GM10266 (cell line): ENCODE data around the gene ECE1.

ENCODE experiments used
- DNase-seq: peaks from one replicate; pipeline ENCODE4 v3.0.0; 2012; ENCODE audit errors: extremely low spot score
- TF ChIP-seq, protein P1 (sequence below): IDR thresholded peaks from 2 replicates; pipeline ENCODE4 v1.5.1; 2012; ENCODE audit warnings: mild to moderate bottlenecking, low read depth; ENCODE audit not compliant: control insufficient read depth, insufficient read depth; ENCODE audit errors: missing control alignments

ECE1 gene

DNA sequence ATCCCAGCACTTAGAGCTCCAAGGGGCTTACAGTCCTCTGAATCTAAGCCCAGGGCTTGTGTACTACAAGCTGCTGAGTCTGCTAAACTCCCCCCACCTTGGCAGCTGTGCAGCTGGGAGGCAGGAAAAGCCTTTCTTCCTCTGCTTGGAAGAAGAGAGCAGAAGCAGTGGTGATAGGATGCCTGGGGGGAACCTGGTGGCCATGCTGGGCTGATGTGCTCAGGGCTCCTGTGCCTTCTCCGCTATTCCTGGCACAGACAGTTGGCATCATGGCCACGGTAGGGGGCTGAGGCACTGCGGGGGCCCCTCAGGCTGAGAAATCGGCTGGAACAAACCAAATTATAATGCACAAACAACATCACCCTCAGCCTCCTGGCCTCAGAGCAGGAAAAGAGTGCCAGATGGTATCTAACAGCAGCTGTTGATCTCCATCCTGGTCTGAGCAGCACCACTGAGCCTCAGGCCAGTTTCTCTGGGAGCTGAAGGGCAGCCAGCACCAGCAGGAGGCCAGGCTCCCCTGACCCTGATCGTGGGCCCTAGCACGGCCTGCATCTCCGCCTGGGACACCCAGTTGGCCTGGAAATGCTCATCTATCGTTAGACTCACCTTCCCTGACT is 35.8 kb downstream of the ECE1 start:
- DNase-seq: no peak
- TF ChIP-seq, protein P1, sequence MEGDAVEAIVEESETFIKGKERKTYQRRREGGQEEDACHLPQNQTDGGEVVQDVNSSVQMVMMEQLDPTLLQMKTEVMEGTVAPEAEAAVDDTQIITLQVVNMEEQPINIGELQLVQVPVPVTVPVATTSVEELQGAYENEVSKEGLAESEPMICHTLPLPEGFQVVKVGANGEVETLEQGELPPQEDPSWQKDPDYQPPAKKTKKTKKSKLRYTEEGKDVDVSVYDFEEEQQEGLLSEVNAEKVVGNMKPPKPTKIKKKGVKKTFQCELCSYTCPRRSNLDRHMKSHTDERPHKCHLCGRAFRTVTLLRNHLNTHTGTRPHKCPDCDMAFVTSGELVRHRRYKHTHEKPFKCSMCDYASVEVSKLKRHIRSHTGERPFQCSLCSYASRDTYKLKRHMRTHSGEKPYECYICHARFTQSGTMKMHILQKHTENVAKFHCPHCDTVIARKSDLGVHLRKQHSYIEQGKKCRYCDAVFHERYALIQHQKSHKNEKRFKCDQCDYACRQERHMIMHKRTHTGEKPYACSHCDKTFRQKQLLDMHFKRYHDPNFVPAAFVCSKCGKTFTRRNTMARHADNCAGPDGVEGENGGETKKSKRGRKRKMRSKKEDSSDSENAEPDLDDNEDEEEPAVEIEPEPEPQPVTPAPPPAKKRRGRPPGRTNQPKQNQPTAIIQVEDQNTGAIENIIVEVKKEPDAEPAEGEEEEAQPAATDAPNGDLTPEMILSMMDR: no peak

DNA sequence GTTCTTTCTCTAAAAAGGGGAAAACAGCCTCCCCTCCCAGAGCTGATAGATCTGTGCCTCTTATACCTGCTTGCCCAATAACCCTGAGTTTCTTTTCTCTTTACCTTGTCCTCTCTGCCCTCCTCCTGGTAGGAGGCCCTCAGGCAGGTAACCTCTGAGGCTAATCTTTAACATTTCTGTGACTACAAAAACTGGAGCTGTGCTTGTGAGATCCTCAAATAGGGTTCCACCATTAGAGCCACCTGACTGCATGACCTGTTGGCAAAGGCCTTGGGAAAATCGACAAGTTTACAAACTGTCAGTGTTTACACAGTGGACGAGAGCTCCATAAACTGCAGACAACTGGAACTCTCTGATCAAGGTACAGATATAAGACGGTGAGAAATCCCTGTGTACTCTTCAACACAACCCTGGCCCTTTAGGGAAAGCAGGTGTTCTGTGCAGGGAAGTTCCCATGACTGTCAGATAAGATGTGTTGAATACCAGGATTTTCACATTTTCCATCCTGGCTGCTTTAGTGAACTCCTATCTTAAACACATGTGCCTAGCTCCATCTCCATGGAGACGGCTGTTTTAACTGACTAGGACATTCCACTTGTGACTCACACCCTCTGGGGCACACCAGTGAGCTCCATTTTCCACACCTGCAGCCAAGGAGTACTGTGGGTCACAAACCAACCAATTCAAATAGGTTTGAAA is 38.3 kb downstream of the ECE1 start:
- TF ChIP-seq, protein P1: no peak
- no peak for DNase-seq

DNA sequence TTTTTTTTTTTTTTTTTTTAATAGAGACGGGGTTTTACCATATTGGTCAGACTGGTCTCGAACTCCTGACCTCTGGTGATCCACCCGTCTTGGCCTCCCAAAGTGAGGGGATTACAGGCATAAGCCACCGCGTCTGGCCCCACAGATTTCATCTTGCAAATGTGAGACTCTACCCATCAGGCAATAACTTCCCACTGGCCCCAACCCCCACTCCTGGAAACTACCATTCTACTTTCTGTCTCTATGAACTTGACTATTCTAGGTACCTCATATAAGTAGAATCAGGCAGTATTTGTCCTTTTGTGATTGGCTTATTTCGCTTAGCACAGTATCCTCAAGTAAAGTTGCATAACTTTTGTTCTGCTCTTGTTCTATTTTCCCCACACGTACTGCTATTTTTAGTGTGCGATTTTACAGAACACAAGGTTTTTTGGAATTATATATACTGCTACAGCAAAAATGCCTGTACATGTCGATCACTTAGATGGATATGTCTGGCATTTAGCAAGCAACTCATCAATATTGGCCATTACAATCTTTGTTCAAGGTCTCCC is 40.2 kb downstream of the ECE1 start:
- no peak for DNase-seq
- TF ChIP-seq, protein P1: no peak

DNA sequence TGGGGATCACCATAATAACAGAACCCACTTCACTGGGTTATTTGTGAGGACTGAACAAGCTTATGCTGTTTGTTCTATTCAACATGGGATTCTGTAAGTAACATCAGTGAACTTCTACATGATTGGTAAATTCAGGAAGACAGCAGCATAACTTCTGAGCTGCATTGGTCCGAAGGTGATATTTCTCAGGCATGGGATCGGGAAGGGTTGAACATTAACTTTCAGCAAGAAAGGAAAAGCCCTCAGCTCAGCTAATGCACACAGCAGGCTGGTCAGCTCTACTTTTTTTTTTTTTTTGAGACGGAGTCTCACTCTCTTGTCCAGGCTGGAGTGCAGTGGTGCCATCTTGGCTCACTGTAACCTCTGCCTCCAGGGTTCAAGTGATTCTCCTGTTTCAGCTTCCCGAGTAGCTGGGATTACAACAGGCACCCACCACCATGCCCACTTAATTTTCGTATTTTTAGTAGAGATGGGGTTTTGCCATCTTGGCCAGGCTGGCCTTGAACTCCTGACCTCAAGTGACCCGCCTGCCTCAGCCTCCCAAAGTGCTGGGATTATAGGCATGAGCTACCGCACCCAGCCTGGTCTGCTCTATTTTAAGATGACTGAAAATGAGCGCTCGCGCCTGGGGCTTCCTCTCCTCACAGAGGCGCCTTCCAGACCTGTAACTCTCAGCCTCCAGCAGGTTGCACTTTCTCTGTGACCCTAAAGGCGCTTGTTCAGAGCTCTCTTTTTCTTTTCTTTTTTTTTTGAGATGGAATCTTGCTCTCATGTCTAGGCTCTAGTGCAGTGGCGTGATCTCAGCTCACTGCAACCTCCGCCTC is 42.2 kb downstream of the ECE1 start:
- TF ChIP-seq, protein P1: no peak
- no peak for DNase-seq

DNA sequence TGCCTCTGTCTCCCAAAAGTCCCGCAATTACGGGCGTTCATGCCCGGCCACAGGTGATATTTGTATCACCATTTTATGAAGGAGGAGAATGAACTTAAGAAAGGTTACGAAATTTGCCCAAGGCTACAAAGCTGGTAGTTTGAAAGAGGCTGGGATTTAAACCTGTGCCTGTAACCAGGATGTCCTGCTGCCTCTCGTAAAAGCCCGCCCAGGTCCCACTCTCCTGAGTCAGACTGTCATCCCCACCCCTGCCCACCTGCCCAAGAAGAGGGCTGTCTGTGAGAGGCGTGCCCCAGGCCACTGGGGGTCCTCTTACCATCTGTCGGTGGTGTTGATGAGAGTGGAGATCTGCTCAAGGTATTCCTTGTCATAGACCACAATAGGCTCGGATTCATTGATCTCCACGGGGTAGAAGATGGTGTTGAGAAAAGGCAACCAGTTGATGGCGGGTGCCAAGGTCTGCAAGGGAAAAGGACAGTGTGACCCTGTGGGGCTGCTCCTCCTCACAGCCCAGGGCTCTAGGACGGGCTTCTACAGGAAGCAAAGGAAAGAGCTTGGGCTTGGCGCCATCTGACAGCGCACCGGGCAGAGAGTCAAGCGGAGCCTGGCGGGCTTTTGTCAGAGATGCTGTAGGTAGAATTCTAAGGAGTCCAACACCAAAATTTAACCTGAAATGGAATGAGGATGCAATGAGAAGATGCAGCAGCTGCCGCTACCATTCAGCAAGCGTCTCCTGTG is 43.2 kb downstream of the ECE1 start:
- no peak for DNase-seq
- TF ChIP-seq, protein P1: no peak

DNA sequence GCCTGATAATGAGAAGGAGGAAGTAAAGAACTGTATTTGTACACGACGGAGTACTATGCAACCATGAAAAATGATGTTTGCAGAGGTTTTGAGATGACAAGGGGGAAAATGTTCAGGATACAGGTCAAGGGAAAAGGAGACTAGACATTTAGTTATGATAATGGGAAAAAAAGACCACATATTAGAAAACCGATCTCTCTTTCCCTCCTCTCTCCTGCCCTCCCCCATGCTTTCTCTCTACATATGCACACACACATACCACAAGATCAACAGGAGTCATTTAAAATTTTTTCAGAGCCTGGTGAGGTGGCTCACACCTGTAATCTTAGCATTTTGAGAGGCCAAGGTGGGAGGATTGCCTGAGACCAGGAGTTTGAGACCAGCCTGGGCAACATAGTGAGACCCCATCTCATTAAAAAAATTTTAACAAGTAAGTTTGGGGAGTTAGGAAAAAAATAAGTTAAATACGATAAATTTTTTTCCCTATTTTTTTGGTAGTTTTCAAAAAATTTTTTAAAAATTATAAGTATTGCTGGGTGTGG is 44.5 kb downstream of the ECE1 start:
- TF ChIP-seq, protein P1: no peak
- DNase-seq: no peak
